Measurements from ENCODE around the gene ZNF805.

DNA sequence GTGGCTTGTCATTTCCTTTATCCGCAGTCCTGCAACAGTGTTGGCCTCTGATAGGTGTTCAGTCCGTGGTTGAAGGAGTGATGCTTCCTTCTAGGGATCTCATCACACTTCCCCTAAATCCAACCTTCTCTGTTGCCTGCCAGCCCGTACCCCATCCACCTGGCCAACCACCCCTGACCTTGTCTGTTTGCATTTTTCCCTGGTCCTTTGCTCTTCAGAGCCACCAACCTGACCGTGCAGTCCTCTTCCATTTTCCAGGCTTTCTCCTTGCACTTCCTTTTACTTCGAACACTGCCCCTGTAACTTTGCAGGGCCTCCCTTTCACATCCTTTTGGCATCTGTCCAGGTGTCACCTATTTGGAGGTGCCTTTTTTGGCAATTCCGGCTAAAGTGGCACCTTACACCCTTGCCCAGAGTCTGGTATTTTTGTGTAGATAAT is 40.5 kb downstream of the ZNF805 start:
- TF ChIP-seq, protein P1, sequence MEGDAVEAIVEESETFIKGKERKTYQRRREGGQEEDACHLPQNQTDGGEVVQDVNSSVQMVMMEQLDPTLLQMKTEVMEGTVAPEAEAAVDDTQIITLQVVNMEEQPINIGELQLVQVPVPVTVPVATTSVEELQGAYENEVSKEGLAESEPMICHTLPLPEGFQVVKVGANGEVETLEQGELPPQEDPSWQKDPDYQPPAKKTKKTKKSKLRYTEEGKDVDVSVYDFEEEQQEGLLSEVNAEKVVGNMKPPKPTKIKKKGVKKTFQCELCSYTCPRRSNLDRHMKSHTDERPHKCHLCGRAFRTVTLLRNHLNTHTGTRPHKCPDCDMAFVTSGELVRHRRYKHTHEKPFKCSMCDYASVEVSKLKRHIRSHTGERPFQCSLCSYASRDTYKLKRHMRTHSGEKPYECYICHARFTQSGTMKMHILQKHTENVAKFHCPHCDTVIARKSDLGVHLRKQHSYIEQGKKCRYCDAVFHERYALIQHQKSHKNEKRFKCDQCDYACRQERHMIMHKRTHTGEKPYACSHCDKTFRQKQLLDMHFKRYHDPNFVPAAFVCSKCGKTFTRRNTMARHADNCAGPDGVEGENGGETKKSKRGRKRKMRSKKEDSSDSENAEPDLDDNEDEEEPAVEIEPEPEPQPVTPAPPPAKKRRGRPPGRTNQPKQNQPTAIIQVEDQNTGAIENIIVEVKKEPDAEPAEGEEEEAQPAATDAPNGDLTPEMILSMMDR (IDR thresholded peaks at IDR 0.05) = no peak
- no peak for TF ChIP-seq POLR2A (IDR thresholded peaks at IDR 0.05)

Data from Peyer's patch (tissue), 4 donors.